Ishikawa (cell line): ENCODE results near the gene HDAC8.

Source experiments
- CEBPB ChIP-seq: IDR thresholded peaks from 2 replicates; pipeline ENCODE4 v1.6.1; 2012
- CREB1 ChIP-seq: IDR thresholded peaks from 2 replicates; pipeline ENCODE4 v1.6.1; 2012; ENCODE audit warnings: low read depth
- EGR1 ChIP-seq: IDR thresholded peaks from 2 replicates; pipeline ENCODE4 v1.6.1; 2012
- EP300 ChIP-seq: IDR thresholded peaks from 2 replicates; pipeline ENCODE4 v1.6.1; 2012; ENCODE audit warnings: borderline replicate concordance
- FOXM1 ChIP-seq: IDR thresholded peaks from 2 replicates; pipeline ENCODE4 v1.6.1; 2012; ENCODE audit warnings: low read depth, borderline replicate concordance
- NFIC ChIP-seq: IDR thresholded peaks from 2 replicates; pipeline ENCODE4 v1.6.1; 2012
- RAD21 ChIP-seq: IDR thresholded peaks from 2 replicates; pipeline ENCODE4 v1.6.1; 2012; ENCODE audit warnings: low read depth
- TAF1 ChIP-seq: IDR thresholded peaks from 2 replicates; pipeline ENCODE4 v1.6.1; 2012; ENCODE audit warnings: low read depth, mild to moderate bottlenecking
- TCF12 ChIP-seq: IDR thresholded peaks from 2 replicates; pipeline ENCODE4 v1.6.1; 2012; ENCODE audit warnings: low read depth
- TEAD4 ChIP-seq: IDR thresholded peaks from 2 replicates; pipeline ENCODE4 v1.6.1; 2012
- YY1 ChIP-seq: IDR thresholded peaks from 2 replicates; pipeline ENCODE4 v1.6.1; 2012; ENCODE audit warnings: low read depth
- ZBTB7A ChIP-seq: IDR thresholded peaks from 2 replicates; pipeline ENCODE4 v1.6.1; 2012; ENCODE audit warnings: low read depth
- TF ChIP-seq, protein P1 (sequence below): IDR thresholded peaks from 2 replicates; pipeline ENCODE4 v1.6.1; 2012; ENCODE audit warnings: low read depth, mild to moderate bottlenecking
- TF ChIP-seq, protein P2 (sequence below): IDR thresholded peaks from 2 replicates; pipeline ENCODE4 v1.6.1; 2012
- TF ChIP-seq, protein P3 (sequence below): IDR thresholded peaks from 2 replicates; pipeline ENCODE4 v1.6.1; 2012

The HDAC8 gene

GRCh38 chrX:72492499-72492898 lies 80.1 kb downstream of the HDAC8 start:
- no peak for TF ChIP-seq YY1
- no peak for TF ChIP-seq CEBPB
- TF ChIP-seq, protein P1, sequence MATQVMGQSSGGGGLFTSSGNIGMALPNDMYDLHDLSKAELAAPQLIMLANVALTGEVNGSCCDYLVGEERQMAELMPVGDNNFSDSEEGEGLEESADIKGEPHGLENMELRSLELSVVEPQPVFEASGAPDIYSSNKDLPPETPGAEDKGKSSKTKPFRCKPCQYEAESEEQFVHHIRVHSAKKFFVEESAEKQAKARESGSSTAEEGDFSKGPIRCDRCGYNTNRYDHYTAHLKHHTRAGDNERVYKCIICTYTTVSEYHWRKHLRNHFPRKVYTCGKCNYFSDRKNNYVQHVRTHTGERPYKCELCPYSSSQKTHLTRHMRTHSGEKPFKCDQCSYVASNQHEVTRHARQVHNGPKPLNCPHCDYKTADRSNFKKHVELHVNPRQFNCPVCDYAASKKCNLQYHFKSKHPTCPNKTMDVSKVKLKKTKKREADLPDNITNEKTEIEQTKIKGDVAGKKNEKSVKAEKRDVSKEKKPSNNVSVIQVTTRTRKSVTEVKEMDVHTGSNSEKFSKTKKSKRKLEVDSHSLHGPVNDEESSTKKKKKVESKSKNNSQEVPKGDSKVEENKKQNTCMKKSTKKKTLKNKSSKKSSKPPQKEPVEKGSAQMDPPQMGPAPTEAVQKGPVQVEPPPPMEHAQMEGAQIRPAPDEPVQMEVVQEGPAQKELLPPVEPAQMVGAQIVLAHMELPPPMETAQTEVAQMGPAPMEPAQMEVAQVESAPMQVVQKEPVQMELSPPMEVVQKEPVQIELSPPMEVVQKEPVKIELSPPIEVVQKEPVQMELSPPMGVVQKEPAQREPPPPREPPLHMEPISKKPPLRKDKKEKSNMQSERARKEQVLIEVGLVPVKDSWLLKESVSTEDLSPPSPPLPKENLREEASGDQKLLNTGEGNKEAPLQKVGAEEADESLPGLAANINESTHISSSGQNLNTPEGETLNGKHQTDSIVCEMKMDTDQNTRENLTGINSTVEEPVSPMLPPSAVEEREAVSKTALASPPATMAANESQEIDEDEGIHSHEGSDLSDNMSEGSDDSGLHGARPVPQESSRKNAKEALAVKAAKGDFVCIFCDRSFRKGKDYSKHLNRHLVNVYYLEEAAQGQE = no peak
- no peak for TF ChIP-seq RAD21
- no peak for TF ChIP-seq CREB1
- TF ChIP-seq TAF1 = no peak
- TF ChIP-seq, protein P2, sequence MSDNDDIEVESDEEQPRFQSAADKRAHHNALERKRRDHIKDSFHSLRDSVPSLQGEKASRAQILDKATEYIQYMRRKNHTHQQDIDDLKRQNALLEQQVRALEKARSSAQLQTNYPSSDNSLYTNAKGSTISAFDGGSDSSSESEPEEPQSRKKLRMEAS = no peak
- no peak for TF ChIP-seq TEAD4
- TF ChIP-seq EP300 = no peak
- no peak for TF ChIP-seq EGR1
- TF ChIP-seq, protein P3, sequence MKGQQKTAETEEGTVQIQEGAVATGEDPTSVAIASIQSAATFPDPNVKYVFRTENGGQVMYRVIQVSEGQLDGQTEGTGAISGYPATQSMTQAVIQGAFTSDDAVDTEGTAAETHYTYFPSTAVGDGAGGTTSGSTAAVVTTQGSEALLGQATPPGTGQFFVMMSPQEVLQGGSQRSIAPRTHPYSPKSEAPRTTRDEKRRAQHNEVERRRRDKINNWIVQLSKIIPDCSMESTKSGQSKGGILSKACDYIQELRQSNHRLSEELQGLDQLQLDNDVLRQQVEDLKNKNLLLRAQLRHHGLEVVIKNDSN = no peak
- no peak for TF ChIP-seq TCF12
- no peak for TF ChIP-seq NFIC
- no peak for TF ChIP-seq ZBTB7A
- no peak for TF ChIP-seq FOXM1

DNA sequence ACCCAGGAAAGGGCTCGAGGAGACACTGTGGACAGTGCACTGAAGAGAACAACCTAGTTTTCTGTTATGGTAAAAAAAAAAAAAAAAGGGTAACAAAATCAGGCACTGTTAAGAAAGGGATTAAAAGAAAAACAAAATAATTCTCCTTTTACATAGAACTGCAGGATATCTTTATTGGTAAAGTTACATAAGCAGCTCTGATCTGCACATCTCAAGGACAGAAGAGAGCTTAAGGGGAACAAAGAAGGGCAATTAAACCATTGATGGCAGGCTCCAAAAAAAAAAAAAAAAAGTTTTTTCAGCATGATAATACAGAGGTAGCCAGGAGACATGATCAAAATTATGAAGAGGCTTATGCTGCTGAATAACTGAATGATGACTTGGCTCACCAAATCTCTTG lies 85.0 kb downstream of the HDAC8 start:
- TF ChIP-seq TAF1 (no peak), CEBPB (no peak)

GRCh38 chrX:72479324-72480274 lies 93.0 kb downstream of the HDAC8 start:
- TF ChIP-seq NFIC (no peak), TCF12 (no peak), CREB1 (no peak)

DNA sequence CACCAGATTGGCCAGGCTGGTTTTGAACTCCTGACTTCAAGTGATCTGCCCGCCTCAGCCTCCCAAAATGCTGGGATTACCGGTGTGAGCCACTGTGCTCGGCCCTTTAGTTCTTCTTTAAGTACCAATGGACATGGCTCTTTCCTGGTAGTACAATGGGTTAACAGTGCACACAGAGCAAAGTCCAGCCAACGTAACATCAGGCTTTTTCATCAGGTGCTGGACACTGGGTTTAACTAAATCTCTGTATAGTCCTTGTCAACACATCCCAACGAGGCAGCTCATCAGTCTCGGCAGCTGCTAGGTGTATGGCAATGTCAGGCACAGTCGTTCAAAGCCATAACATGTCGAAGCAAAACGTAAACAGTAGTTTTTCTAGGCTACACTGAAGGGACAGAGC lies 93.8 kb downstream of the HDAC8 start:
- TF ChIP-seq CEBPB = no peak
- no peak for TF ChIP-seq RAD21
- no peak for TF ChIP-seq YY1
- TF ChIP-seq EP300 = no peak
- TF ChIP-seq EGR1 = no peak
- TF ChIP-seq ZBTB7A = no peak
- TF ChIP-seq, protein P2 = no peak
- TF ChIP-seq, protein P1 = no peak
- TF ChIP-seq TCF12 = no peak
- TF ChIP-seq TAF1 = no peak
- TF ChIP-seq CREB1 = no peak
- TF ChIP-seq, protein P3 = no peak
- no peak for TF ChIP-seq TEAD4
- no peak for TF ChIP-seq FOXM1
- TF ChIP-seq NFIC = no peak

DNA sequence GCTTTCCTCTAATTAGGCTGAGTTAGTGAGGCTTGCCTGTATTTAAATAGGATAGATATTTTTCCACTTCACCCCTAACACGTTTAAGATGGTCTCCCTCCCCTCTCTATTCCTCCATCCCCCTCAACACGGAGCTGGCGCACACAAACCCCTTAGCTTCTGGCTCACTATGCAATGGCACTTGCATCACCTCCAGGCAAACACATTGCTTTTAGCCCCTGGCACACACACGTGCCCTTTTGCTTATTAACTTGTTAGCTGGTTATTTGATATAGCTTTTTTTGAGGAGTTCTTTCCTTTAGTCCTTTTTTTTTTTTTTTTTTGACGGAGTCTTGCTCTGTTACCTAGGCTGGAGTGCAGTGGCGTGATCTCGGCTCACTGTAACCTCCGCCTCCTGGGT lies 94.3 kb downstream of the HDAC8 start:
- TF ChIP-seq, protein P3 = no peak
- TF ChIP-seq EGR1 (no peak), EP300 (no peak), NFIC (no peak), TAF1 (no peak), TEAD4 (no peak), FOXM1 (no peak), YY1 (no peak), RAD21 (no peak), CREB1 (no peak)
- TF ChIP-seq, protein P2 = no peak
- TF ChIP-seq, protein P1 = no peak
